ENCODE measurements around the gene SPSB2.

- TF ChIP-seq, protein P1, sequence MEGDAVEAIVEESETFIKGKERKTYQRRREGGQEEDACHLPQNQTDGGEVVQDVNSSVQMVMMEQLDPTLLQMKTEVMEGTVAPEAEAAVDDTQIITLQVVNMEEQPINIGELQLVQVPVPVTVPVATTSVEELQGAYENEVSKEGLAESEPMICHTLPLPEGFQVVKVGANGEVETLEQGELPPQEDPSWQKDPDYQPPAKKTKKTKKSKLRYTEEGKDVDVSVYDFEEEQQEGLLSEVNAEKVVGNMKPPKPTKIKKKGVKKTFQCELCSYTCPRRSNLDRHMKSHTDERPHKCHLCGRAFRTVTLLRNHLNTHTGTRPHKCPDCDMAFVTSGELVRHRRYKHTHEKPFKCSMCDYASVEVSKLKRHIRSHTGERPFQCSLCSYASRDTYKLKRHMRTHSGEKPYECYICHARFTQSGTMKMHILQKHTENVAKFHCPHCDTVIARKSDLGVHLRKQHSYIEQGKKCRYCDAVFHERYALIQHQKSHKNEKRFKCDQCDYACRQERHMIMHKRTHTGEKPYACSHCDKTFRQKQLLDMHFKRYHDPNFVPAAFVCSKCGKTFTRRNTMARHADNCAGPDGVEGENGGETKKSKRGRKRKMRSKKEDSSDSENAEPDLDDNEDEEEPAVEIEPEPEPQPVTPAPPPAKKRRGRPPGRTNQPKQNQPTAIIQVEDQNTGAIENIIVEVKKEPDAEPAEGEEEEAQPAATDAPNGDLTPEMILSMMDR (IDR thresholded peaks at IDR 0.05), result no peak
- no peak for TF ChIP-seq POLR2A (IDR thresholded peaks at IDR 0.05)
Observed at GRCh38 chr12:6873094-6874014, at the start of gene SPSB2.
